Measurements from ENCODE around the gene MYRIP. TPM values are rescaled to one million over a fixed set of nuclear protein-coding genes. Genes with fewer than 3 reads are reported as not detected.

Gene MYRIP
- polyA plus RNA-seq, 4 donors, result 0.81 to 4.5 (median 2.5) TPM

GRCh38 chr3:40248591-40248990, 439.2 kb downstream of the MYRIP start:
- FAIRE-seq, result no peak
- no peak for DNase-seq
- no peak overlapping the region for H3K4me3 ChIP-seq (ENCODE audit: low read depth in 1 of 3, low read length in 3 of 3)
- no peaks in the 10 kb centered on the region for H3K4me1 ChIP-seq (ENCODE audit: control insufficient read depth in 3 of 3, insufficient read depth in 2 of 3, low read depth in 1 of 3, low read length in 2 of 3)
- no peak overlapping the region for H3K27ac ChIP-seq (ENCODE audit: low read depth in 1 of 3, low read length in 2 of 3)
- no peaks in the 10 kb centered on the region for H3K9me3 ChIP-seq (ENCODE audit: control insufficient read depth in 2 of 2, insufficient read depth in 1 of 2, low read depth in 1 of 2, low read length in 1 of 2)
- H3K27me3 ChIP-seq (ENCODE audit: control insufficient read depth in 3 of 3, insufficient read depth in 3 of 3, low read length in 3 of 3), result no peaks in the 10 kb centered on the region
- H3K36me3 ChIP-seq (ENCODE audit: control insufficient read depth in 3 of 3, insufficient read depth in 2 of 3, low read depth in 1 of 3, low read length in 3 of 3), result peaks cover 0 to 2% (median 0%) of the 10 kb centered on the region in 3 donors

- no peaks in the 10 kb centered on the region for H3K9me3 ChIP-seq (ENCODE audit: control insufficient read depth in 2 of 2, insufficient read depth in 1 of 2, low read depth in 1 of 2, low read length in 1 of 2)
- peaks cover 0 to 2% (median 0%) of the 10 kb centered on the region in 3 donors for H3K36me3 ChIP-seq (ENCODE audit: control insufficient read depth in 3 of 3, insufficient read depth in 2 of 3, low read depth in 1 of 3, low read length in 3 of 3)
- H3K4me3 ChIP-seq (ENCODE audit: low read depth in 1 of 3, low read length in 3 of 3), result no peak overlapping the region
- no peak overlapping the region for H3K27ac ChIP-seq (ENCODE audit: low read depth in 1 of 3, low read length in 2 of 3)
- WGBS, 3 donors, result 86 to 91% (median 86%) methylated on average over 3 of the region's 3 CpGs
- DNase-seq (no peak), FAIRE-seq (no peak)
- H3K27me3 ChIP-seq (ENCODE audit: control insufficient read depth in 3 of 3, insufficient read depth in 3 of 3, low read length in 3 of 3), result no peaks in the 10 kb centered on the region
- no peaks in the 10 kb centered on the region for H3K4me1 ChIP-seq (ENCODE audit: control insufficient read depth in 3 of 3, insufficient read depth in 2 of 3, low read depth in 1 of 3, low read length in 2 of 3)
These were observed 439.8 kb downstream of the MYRIP start for GRCh38 chr3:40249168-40249567.

- no peak for FAIRE-seq
These were observed 445.1 kb downstream of the MYRIP start for GRCh38 chr3:40254491-40254890.

GRCh38 chr3:40254891-40255290, 445.5 kb downstream of the MYRIP start:
- WGBS, 3 donors, result 86 to 90% (median 89%) methylated on average over 2 of the region's 2 CpGs

More at GRCh38 chr3:40254491-40254890, 445.1 kb downstream of the MYRIP start:
- Histone ChIP-seq H3K4me1 (ENCODE audit: control insufficient read depth in 3 of 3, insufficient read depth in 2 of 3, low read depth in 1 of 3, low read length in 2 of 3) (no peaks in the 10 kb centered on the region), H3K9me3 (ENCODE audit: control insufficient read depth in 2 of 2, insufficient read depth in 1 of 2, low read depth in 1 of 2, low read length in 1 of 2) (no peaks in the 10 kb centered on the region), H3K27me3 (ENCODE audit: control insufficient read depth in 3 of 3, insufficient read depth in 3 of 3, low read length in 3 of 3) (no peaks in the 10 kb centered on the region), H3K4me3 (ENCODE audit: low read depth in 1 of 3, low read length in 3 of 3) (no peak overlapping the region), H3K27ac (ENCODE audit: low read depth in 1 of 3, low read length in 2 of 3) (no peak overlapping the region), H3K36me3 (ENCODE audit: control insufficient read depth in 3 of 3, insufficient read depth in 2 of 3, low read depth in 1 of 3, low read length in 3 of 3) (peaks cover 0 to 4% (median 0%) of the 10 kb centered on the region in 3 donors)
- no peak for DNase-seq
- 55 to 85% (median 63%) methylated on average over 2 of the region's 2 CpGs for WGBS, 3 donors

GRCh38 chr3:40255532-40255931, 446.1 kb downstream of the MYRIP start:
- H3K36me3 ChIP-seq (ENCODE audit: control insufficient read depth in 3 of 3, insufficient read depth in 2 of 3, low read depth in 1 of 3, low read length in 3 of 3), result peaks cover 0 to 4% (median 0%) of the 10 kb centered on the region in 3 donors
- DNase-seq, result no peak
- FAIRE-seq, result no peak
- no peaks in the 10 kb centered on the region for H3K4me1 ChIP-seq (ENCODE audit: control insufficient read depth in 3 of 3, insufficient read depth in 2 of 3, low read depth in 1 of 3, low read length in 2 of 3)
- H3K9me3 ChIP-seq (ENCODE audit: control insufficient read depth in 2 of 2, insufficient read depth in 1 of 2, low read depth in 1 of 2, low read length in 1 of 2), result no peaks in the 10 kb centered on the region
- no peak overlapping the region for H3K4me3 ChIP-seq (ENCODE audit: low read depth in 1 of 3, low read length in 3 of 3)
- H3K27me3 ChIP-seq (ENCODE audit: control insufficient read depth in 3 of 3, insufficient read depth in 3 of 3, low read length in 3 of 3), result no peaks in the 10 kb centered on the region
- H3K27ac ChIP-seq (ENCODE audit: low read depth in 1 of 3, low read length in 2 of 3), result no peak overlapping the region
- WGBS, 3 donors, result 0 to 31% (median 10%) methylated on average over 1 of the region's 1 CpG

More at GRCh38 chr3:40254891-40255290, 445.5 kb downstream of the MYRIP start:
- H3K4me3 ChIP-seq (ENCODE audit: low read depth in 1 of 3, low read length in 3 of 3), result no peak overlapping the region
- DNase-seq (no peak), FAIRE-seq (no peak)
- H3K36me3 ChIP-seq (ENCODE audit: control insufficient read depth in 3 of 3, insufficient read depth in 2 of 3, low read depth in 1 of 3, low read length in 3 of 3), result peaks cover 0 to 4% (median 0%) of the 10 kb centered on the region in 3 donors
- H3K27me3 ChIP-seq (ENCODE audit: control insufficient read depth in 3 of 3, insufficient read depth in 3 of 3, low read length in 3 of 3), result no peaks in the 10 kb centered on the region
- H3K4me1 ChIP-seq (ENCODE audit: control insufficient read depth in 3 of 3, insufficient read depth in 2 of 3, low read depth in 1 of 3, low read length in 2 of 3), result no peaks in the 10 kb centered on the region
- no peaks in the 10 kb centered on the region for H3K9me3 ChIP-seq (ENCODE audit: control insufficient read depth in 2 of 2, insufficient read depth in 1 of 2, low read depth in 1 of 2, low read length in 1 of 2)
- no peak overlapping the region for H3K27ac ChIP-seq (ENCODE audit: low read depth in 1 of 3, low read length in 2 of 3)

- Histone ChIP-seq H3K27ac (ENCODE audit: low read depth in 1 of 3, low read length in 2 of 3) (no peak overlapping the region), H3K36me3 (ENCODE audit: control insufficient read depth in 3 of 3, insufficient read depth in 2 of 3, low read depth in 1 of 3, low read length in 3 of 3) (peaks cover 0 to 4% (median 0%) of the 10 kb centered on the region in 3 donors), H3K4me1 (ENCODE audit: control insufficient read depth in 3 of 3, insufficient read depth in 2 of 3, low read depth in 1 of 3, low read length in 2 of 3) (no peaks in the 10 kb centered on the region), H3K9me3 (ENCODE audit: control insufficient read depth in 2 of 2, insufficient read depth in 1 of 2, low read depth in 1 of 2, low read length in 1 of 2) (no peaks in the 10 kb centered on the region), H3K27me3 (ENCODE audit: control insufficient read depth in 3 of 3, insufficient read depth in 3 of 3, low read length in 3 of 3) (no peaks in the 10 kb centered on the region), H3K4me3 (ENCODE audit: low read depth in 1 of 3, low read length in 3 of 3) (no peak overlapping the region)
- DNase-seq (no peak), FAIRE-seq (no peak)
- 92 to 98% (median 93%) methylated on average over 7 of the region's 7 CpGs for WGBS, 3 donors
These were observed 448.7 kb downstream of the MYRIP start for GRCh38 chr3:40258064-40258463.

- H3K27ac ChIP-seq (ENCODE audit: low read depth in 1 of 3, low read length in 2 of 3), result no peak overlapping the region
- no peak for DNase-seq
- H3K4me3 ChIP-seq (ENCODE audit: low read depth in 1 of 3, low read length in 3 of 3), result no peak overlapping the region
- no peaks in the 10 kb centered on the region for H3K4me1 ChIP-seq (ENCODE audit: control insufficient read depth in 3 of 3, insufficient read depth in 2 of 3, low read depth in 1 of 3, low read length in 2 of 3)
- no peaks in the 10 kb centered on the region for H3K27me3 ChIP-seq (ENCODE audit: control insufficient read depth in 3 of 3, insufficient read depth in 3 of 3, low read length in 3 of 3)
- no peak for FAIRE-seq
- H3K36me3 ChIP-seq (ENCODE audit: control insufficient read depth in 3 of 3, insufficient read depth in 2 of 3, low read depth in 1 of 3, low read length in 3 of 3), result peaks cover 0 to 4% (median 0%) of the 10 kb centered on the region in 3 donors
- WGBS, 3 donors, result 80 to 95% (median 87%) methylated on average over 1 of the region's 1 CpG
- H3K9me3 ChIP-seq (ENCODE audit: control insufficient read depth in 2 of 2, insufficient read depth in 1 of 2, low read depth in 1 of 2, low read length in 1 of 2), result no peaks in the 10 kb centered on the region
These were observed 449.1 kb downstream of the MYRIP start for GRCh38 chr3:40258555-40258954.

- no peak for FAIRE-seq
- Histone ChIP-seq H3K9me3 (ENCODE audit: control insufficient read depth in 2 of 2, insufficient read depth in 1 of 2, low read depth in 1 of 2, low read length in 1 of 2) (no peaks in the 10 kb centered on the region), H3K36me3 (ENCODE audit: control insufficient read depth in 3 of 3, insufficient read depth in 2 of 3, low read depth in 1 of 3, low read length in 3 of 3) (peaks cover 0 to 4% (median 0%) of the 10 kb centered on the region in 3 donors), H3K4me3 (ENCODE audit: low read depth in 1 of 3, low read length in 3 of 3) (no peak overlapping the region), H3K4me1 (ENCODE audit: control insufficient read depth in 3 of 3, insufficient read depth in 2 of 3, low read depth in 1 of 3, low read length in 2 of 3) (peaks cover 0 to under 1% (median 0%) of the 10 kb centered on the region in 3 donors), H3K27ac (ENCODE audit: low read depth in 1 of 3, low read length in 2 of 3) (no peak overlapping the region), H3K27me3 (ENCODE audit: control insufficient read depth in 3 of 3, insufficient read depth in 3 of 3, low read length in 3 of 3) (no peaks in the 10 kb centered on the region)
- no peak for DNase-seq
These were observed 452.9 kb downstream of the MYRIP start for GRCh38 chr3:40262331-40262730.

- Histone ChIP-seq H3K27me3 (ENCODE audit: control insufficient read depth in 3 of 3, insufficient read depth in 3 of 3, low read length in 3 of 3) (no peaks in the 10 kb centered on the region), H3K9me3 (ENCODE audit: control insufficient read depth in 2 of 2, insufficient read depth in 1 of 2, low read depth in 1 of 2, low read length in 1 of 2) (no peaks in the 10 kb centered on the region), H3K4me3 (ENCODE audit: low read depth in 1 of 3, low read length in 3 of 3) (no peak overlapping the region), H3K4me1 (ENCODE audit: control insufficient read depth in 3 of 3, insufficient read depth in 2 of 3, low read depth in 1 of 3, low read length in 2 of 3) (peaks cover 0 to 10% (median 0%) of the 10 kb centered on the region in 3 donors), H3K36me3 (ENCODE audit: control insufficient read depth in 3 of 3, insufficient read depth in 2 of 3, low read depth in 1 of 3, low read length in 3 of 3) (no peaks in the 10 kb centered on the region), H3K27ac (ENCODE audit: low read depth in 1 of 3, low read length in 2 of 3) (no peak overlapping the region)
- no peak for FAIRE-seq
- 73 to 91% (median 78%) methylated on average over 1 of the region's 1 CpG for WGBS, 3 donors
- DNase-seq, result no peak
These were observed 455.0 kb downstream of the MYRIP start for GRCh38 chr3:40264451-40264850.
